Activated CD8-positive, alpha-beta memory T cell treated with anti-CD3 and anti-CD28 coated beads for 4 hours (primary cell): ENCODE measurements around the gene HOXD11.

Experiments
- DNase-seq, 2 donors: peaks; one replicate each; pipeline ENCODE4 v3.0.0-alpha.2; 2020; ENCODE audit warnings: low read depth in 2 of 2

The HOXD11 gene

GRCh38 chr2:176106581-176107539, at the start of gene HOXD11:
TSS of gene HOXD11 (plus strand) at chr2:176107280. CDS start at chr2:176107356, 76 bp downstream.
- no peak for DNase-seq

- DNase-seq = no peak
Observed at GRCh38 chr2:176063958-176064357, 43.1 kb upstream of the HOXD11 start.

GRCh38 chr2:176066645-176067588, 40.2 kb upstream of the HOXD11 start:
- DNase-seq = no peak

- DNase-seq = no peak
Observed at GRCh38 chr2:176067589-176068418, 39.3 kb upstream of the HOXD11 start.

- DNase-seq = no peak
Observed at GRCh38 chr2:176068419-176068832, 38.7 kb upstream of the HOXD11 start.

- DNase-seq = no peak
Observed at GRCh38 chr2:176071330-176072291, 35.5 kb upstream of the HOXD11 start.

- DNase-seq = no peak
Observed at GRCh38 chr2:176072292-176072669, 34.8 kb upstream of the HOXD11 start.

GRCh38 chr2:176072951-176073904, 33.9 kb upstream of the HOXD11 start:
- DNase-seq = no peak

- DNase-seq = no peak
Observed at GRCh38 chr2:176074919-176075425, 32.1 kb upstream of the HOXD11 start.

GRCh38 chr2:176075481-176075880, 31.6 kb upstream of the HOXD11 start:
- DNase-seq = no peak

GRCh38 chr2:176076063-176076462, 31.0 kb upstream of the HOXD11 start:
- no peak for DNase-seq

GRCh38 chr2:176076796-176077195, 30.3 kb upstream of the HOXD11 start:
- no peak for DNase-seq

- DNase-seq = no peak
Observed at GRCh38 chr2:176078541-176079284, 28.4 kb upstream of the HOXD11 start.

GRCh38 chr2:176079285-176079830, 27.7 kb upstream of the HOXD11 start:
- no peak for DNase-seq

- no peak for DNase-seq
Observed at GRCh38 chr2:176079831-176080539, 27.1 kb upstream of the HOXD11 start.

GRCh38 chr2:176080540-176081375, 26.3 kb upstream of the HOXD11 start:
- no peak for DNase-seq
